ENCODE results near the gene RNF41.
"Not testable (repeated sequence)": the region's sequence is repeated elsewhere in the genome, so short reads cannot be mapped to it uniquely, and the experiment has no call there.

The RNF41 gene

DNA sequence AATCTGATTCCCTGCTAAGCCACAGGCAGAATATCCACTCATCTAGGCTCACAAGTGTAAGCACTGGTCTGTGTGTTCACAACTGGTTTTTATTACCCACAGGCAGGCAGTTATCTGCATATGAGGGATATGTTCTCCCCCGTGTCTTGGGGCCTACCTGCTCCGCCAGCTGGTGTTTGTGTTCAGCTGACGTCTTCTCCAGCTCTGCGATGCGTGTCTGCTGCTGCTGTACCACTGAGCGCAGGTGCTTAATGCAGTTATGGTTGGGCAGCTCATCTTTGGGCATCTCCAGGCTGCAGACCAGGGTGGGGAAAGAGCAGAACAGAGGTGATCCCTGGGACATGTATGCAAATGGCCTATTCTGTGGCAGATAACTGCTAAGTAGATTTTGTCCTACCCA is 13.7 kb downstream of the RNF41 start:
- DNase-seq (ENCODE audit: low read depth), result no peak

DNA sequence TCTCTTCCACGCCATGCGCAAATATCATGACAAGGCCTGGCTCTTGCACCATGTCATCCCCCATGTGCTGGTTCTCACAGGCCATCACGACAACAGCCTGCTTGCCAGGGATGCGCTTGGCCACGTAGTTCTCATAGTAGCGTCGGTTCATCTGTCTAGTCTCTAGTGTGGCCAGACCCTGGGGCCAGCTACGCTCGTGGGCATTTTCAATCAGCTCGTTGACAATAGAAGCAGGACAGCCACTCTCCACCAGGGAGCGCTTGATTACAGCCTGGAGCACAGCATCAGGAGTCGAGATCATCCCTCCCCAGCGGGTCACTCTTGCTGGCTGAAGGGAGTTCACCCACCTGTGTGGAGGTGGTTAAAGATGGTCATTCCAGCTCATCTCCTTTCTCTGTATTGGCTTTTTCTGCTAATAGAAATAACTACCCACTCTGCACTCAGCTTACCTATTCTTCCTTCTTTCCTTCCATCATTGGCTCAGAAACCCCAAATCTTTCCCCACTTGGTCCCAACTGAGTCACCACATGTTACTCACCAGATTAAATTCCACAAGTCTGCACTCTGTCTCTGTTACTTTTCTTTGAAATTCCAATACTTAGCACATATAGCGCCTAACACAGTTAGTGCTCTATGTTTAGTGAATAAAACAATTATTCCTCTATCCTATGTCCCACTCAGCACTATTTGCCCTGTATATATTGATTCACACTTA is 15.1 kb downstream of the RNF41 start:
- no peak for DNase-seq (ENCODE audit: low read depth)

DNA sequence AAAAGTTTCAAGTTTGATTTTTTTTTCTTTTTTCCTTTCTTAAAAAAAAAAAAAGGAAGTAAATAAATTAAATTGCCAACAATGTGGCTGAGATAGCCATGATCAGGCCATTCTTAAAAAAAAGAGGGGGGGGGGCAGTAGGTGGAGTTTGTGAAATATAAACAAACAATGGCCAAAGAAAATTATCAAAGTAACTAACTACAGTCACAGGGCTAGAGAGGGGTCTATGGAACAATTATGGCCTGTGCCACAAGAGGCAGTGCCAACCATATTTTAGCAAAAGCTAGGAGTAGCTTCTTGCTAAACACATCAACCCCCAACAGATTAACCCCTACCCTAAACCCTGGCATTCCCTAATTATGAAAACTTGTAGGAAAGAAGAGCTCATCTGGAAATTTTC is 16.3 kb downstream of the RNF41 start:
- DNase-seq (ENCODE audit: low read depth), result no peak

DNA sequence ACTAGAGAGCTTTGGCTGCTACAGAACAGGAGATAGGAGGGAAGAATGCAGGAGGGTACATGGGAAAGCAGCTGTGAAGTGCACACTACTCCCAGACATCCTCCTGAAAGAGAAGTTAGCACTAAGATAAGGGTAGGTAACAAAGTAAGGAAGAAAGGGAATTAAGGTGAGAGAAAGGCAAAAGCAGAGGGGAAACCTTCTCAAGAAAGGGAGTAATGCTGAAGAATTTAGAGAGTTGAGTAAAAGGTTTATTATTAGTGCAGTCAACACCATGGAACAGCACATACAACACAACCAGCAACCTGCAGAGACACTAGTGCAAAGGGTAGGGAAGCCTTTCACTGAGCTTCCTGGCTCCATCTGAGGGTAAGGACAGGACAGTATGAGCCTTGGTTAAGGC is 17.4 kb downstream of the RNF41 start:
- no peak for DNase-seq (ENCODE audit: low read depth)

DNA sequence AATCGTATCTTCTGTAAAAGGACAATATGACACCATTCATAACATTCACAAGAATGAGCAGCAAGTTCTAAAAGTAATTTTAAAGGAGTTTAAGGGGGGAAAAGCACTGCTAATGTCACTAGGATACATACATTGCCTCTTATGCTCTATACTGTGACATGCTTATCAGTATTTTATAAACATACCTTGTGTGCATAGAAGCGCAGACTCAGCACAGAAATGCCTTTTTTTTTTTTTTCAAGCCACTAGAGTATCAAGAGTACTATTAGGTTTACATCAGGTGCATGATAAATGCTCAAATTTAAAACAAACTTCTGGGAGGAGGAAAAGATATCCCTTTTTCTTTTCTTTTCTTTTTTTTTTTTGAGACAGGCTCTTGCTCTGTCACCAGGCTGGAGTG is 18.9 kb downstream of the RNF41 start:
- DNase-seq (ENCODE audit: low read depth), result no peak

DNA sequence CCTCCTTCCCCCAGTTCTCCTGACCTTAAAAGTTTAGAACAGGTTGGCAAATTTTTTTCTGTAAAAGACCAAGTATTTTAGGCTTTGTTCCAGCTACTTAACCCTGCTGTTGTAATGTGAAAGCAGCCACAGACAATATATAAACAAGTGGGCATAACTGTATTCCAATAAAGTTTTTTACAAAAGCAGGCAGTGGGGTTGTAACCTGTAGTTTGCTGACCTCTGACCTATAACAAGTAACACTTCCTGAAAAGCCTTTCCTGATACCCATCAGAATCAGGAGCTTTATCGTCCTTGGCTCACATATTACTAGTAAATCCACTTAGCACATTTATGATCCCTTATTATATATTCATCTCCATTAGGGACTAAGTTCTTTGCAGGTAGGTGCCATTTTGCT is 19.4 kb downstream of the RNF41 start:
- DNase-seq (ENCODE audit: low read depth), result no peak

DNA sequence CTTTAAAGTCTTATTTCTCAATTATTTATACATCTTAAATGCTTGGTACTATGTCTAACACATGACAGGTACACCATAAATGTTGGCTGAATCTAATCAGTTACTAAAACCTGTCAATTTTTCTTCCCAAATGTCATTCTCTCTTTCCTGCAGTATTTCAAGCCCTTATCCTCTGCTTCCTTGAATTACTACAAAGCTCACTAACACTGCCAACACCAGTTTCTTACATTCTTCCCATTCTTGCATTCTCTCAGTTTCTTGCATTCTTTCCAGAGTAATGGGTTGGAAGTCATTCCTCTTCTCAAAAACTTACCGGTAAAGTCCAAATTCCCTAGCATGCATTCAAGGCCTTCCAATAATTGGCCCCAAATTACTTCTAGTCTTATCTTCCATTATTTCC is 22.9 kb downstream of the RNF41 start:
- no peak for DNase-seq (ENCODE audit: low read depth)

DNA sequence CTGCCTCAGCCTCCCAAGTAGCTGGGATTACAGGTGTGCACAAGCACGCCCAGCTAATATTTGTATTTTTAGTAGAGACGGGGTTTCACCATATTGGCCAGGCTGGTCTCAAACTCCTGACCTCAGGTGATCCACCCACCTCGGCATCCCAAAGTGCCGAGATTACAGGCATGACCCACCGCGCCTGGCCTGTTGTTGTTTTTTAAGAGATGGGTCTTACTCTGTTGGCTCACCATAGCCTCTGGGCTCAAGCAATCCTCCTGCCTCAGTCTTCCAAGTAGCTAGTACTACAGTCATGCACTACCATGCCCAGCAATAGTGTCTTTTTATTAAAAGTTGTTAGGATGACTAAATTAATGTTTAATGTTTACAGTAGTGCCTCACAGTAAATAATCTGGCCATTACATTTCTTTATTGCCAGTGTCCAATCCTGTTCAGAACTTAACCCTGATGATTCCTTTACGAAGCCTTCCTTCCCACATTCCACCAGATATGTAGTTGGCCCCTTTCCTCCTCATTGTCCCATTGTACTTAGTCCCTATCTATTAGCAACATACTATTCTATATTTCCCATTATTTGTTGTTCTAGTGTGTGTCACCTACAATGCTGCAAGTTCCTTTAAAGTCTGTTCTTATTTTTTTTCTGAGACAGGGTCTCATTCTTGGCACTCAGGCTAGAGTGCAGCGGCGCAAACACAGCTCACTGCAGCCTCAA is 23.6 kb downstream of the RNF41 start:
- no peak for DNase-seq (ENCODE audit: low read depth)

DNA sequence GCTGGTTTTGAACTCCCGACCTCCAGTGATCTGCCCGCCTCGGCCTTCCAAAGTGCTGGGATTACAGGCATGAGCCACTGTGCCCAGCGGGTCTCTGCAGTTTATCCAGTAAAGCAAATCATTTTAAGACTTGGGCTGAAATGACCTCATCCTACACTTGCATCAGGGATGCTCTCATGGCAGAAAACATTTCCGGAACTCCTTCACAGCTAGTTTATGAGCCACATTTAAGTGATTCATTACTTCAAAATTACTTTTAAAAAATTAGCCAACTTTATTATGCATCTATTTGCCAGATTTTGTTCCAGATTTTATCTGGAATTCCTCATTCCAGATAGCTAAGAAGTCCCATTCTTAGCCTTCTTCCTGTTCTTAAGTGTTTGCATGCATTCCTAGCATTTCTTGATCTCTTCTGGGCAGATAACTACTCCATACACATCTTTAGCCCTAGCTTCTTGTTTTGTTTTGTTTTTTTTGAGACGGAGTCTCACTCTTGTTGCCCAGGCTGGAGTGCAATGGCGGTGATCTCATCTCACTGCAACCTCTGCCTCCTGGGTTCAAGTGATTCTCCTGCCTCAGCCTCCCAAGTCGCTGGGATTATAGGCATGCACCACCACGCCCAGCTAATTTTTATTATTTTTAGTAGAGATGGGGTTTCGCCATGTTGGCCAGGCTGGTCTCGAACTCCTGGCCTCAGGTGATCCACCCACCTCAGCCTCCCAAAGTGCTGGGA is 24.7 kb downstream of the RNF41 start:
- not testable (repeated sequence) for DNase-seq (ENCODE audit: low read depth)

DNA sequence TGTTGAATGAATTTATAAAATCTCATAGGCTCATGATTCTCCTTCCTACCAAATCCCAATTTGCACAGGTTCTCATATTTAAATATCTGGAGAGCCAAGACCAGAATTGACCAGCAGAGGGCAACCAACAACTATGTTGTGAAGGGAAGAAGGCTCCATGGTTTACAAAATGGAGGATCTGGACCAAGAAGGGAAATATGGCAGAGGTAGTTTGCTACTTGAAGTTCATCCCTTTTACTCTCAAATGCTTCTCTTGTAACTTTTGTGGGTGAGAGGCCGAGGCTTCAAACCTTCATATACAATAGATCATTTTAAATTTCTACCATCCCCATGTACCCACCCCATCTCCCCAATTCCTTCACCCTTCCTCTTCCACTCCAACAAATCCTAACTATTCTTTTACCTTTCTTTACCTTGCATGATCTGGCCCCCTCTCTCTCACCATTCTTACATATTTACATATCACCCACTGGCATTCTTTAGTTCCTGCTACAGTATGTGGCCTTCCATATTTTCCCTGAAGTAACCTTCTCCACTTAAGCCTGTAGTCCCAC is 28.6 kb downstream of the RNF41 start:
- peak; percentile 69 for DNase-seq (ENCODE audit: low read depth)

DNA sequence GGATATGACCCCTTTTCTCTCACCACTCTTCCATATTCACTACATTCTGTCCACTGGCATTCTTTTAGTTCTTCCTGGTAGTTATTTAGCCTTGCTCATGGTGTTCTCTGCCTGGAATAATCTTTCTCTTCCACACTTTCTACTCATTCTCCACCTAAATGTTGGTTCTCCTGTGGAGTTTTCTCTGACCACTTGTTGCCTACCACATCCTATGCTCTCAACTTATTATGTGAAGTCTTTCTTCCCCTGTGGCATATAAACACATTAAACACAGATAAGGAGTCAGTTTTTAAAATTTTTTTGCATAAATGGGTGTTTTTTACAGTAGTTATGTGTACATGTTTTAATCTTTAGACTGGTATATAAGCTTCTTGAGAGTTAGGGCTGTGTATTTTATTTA is 29.1 kb downstream of the RNF41 start:
- no peak for DNase-seq (ENCODE audit: low read depth)

DNA sequence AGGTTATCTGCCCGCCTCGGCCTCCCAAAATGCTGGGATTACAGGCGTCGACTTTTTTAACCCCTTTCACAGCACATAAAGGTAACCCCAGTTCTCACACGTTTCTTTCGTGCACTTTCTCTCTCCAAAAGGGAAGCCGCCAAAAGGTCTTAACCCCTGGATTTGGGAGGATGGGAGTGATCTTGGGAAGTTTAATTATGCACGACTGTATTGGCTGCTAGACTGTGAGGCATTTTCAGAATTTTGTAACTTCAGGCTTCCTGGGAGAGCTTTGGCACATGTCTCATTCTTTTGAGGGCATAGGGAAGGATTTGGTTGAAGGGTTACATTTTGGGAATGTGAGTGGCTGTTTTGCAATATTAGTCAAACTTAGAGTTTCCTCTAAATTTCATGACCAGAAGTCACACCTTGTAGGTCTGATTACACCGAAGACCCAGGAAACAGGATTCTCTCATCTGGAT is 31.0 kb downstream of the RNF41 start:
- DNase-seq (ENCODE audit: low read depth), result no peak

DNA sequence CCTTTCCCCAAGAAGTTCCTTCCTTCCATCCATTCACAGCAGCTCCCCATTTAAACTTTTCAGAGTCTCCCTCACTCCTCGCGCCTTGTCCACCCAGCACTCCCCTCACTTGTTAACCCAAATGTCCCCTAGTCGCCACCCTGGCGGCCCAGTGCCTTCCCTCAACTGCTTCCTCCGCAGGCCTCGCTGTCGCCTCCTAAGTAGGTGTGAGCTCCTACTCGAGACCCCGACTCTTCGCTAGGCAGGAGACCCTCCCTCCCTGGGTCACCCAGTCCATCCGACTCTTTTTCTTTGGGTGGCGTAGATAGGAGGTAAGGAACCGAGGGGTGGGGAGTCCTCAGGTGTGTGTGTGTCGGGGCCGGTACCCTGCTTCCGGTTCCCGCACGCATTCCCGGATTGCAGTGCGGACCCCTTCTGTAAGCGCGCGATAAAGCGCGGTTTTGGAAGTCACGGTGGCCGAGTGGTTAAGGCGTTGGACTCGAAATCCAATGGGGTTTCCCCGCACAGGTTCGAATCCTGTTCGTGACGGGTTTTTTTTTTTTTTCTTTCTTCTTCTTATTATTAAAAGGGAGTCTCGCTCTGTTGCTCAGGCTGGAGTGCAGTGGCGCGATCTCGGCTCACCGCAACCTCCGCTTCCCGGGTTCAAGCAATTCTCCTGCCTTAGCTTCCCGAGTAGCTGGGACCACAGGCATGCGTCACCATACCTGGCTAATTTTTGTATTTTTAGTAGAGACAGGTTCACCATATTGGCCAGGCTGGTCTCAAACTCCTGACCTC is 31.6 kb downstream of the RNF41 start:
- DNase-seq (ENCODE audit: low read depth), result peak; percentile 68

DNA sequence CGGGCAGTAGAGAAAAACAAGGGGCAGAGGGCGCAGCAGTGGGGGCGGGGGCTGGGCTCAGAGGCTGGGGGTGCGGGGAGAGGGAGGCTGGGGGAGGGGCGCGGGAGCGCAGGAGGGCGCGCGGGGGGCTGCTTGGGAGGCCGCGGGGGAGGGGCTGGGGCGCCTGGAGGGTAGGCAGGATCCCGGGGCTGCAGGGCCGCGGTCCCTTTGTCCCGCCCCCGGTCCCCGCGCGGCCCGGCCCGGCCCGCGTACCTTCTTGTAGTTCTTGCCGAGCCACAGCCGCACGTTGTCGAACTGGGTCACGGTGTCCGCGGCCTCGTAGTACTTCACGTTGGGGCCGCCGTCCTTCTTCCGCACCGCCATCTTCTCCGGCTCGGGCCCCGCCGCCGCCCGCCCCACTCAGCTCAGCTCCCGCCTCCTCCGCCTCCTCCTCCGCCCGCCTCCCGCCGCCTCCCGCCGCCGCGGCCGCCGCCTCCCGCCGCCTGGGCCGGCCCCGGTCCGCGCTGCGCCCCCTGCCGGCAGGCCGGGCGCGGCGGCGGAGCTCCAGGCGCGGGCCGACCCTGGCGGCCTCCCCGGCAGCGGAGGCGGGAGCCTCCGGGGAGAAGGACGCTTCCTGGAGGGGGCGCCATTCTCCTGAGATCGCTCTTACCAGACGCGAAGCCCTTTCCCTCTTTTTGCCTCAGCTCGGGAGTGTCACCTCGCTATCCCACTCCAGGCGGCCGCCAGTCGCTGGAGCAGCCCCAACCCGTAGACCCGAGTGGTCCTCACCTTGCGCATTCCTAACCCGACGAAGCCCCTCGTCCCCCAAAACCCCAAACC is 32.4 kb downstream of the RNF41 start, which contains the start of gene SMARCC2:
SMARCC2 (minus strand) TSS at position 385 of the 819 bp plus-strand sequence; CDS start at position 363, 22 bp downstream.
- peak; percentile 77 for DNase-seq (ENCODE audit: low read depth)

DNA sequence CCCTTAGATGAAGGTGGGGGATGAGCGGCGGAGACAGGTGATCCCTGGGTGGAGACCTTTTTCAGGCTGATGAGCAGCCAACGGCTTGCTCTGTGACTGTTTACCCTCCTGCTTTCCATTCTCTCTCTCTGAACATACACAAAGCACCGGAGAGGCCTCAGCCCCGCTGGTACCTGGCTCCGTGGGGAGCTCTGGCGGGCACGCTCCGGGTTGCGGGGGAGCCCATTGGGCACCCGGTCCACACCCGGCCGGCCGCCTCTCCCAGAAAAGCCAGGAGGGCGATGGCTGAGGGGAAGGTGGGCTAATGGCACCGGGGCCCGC is 33.0 kb downstream of the RNF41 start:
- DNase-seq (ENCODE audit: low read depth), result no peak

DNA sequence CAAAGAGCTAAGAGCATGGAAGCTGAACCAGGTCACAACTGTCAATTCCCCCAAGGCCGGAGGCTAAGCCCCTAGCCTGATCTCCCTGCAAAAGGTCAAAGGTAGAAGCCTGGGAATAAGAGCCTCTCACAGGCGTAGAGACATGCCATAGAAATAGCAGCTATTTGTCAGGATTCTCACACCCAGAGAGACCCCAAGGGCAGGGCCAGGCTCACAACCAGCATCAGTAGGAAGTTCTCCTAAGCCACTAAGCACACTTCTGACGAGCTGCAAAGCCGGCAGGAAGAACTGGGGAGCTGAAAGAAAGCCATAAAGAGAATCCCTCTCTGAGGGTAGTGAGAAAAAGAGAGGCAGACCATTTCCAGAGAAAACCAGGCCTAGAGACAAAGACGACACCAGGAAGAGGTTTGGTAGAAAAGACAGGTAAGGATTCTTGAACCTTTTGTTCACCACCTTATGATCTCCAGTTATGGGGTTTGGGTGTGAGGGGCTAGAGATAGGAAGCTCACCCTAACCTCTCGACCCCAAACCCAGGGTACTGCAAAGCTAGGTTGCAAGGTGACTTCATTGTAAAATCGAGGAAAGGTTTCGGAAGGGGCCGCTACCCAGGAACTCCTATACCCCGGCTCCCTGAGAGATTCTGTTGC is 33.5 kb downstream of the RNF41 start:
- no peak for DNase-seq (ENCODE audit: low read depth)

DNA sequence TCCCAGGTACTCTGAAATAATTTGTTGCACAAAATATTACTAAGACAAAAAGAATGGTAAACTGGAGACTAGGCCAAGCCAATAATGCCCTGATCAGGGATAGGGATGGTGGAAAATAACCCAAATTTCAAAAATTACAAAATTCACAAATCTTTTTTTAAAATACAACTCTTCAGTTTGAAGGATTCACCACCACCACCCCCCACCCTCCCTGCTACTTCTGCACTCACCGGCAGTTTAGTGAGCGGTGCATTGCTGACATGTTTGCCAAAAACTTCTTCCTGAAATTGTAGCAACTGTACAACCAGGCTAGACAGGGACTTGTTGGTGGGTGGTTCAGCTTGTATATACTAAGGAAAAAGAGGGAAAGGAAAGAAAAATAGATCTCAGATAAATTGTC is 34.8 kb downstream of the RNF41 start:
- DNase-seq (ENCODE audit: low read depth), result no peak

DNA sequence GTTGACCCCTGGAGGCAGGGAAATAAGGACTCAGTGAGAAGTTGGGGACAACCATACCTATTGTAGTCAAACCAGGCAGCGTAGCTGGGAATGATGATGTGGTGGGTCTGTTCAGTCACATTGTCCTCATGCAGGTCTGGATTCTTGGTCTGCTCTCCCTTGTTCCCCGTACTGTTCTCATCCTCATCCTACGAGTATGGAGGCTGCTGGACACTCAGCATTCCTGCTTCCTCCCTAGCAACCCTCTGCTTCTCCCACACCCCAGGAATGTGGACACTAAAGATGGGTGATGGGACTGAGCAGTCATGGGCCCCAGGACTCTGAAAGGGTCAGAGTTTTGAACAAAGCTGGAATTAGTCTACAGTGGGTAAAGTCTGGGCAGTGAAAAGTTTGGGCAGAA is 43.4 kb downstream of the RNF41 start:
- no peak for DNase-seq (ENCODE audit: low read depth)

DNA sequence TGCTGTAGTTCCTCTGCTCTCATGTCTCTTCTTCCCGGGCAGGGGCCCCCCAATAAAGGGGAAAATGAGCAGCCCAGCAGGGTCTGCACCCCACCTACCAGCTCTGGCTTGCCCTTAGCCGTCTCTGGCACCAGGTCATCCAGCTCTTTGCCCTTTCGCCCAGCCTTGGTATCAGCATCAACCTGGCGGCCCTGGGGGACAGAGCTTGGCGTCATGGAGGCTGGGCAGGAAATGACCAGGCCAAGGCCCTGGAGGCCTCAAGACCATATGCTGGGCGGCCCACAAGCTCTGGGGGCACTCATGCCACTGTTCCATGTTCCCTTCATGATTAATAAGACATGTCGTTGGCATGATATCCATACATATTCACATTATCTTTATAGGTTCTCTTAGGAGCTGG is 48.9 kb downstream of the RNF41 start:
- DNase-seq (ENCODE audit: low read depth), result no peak

DNA sequence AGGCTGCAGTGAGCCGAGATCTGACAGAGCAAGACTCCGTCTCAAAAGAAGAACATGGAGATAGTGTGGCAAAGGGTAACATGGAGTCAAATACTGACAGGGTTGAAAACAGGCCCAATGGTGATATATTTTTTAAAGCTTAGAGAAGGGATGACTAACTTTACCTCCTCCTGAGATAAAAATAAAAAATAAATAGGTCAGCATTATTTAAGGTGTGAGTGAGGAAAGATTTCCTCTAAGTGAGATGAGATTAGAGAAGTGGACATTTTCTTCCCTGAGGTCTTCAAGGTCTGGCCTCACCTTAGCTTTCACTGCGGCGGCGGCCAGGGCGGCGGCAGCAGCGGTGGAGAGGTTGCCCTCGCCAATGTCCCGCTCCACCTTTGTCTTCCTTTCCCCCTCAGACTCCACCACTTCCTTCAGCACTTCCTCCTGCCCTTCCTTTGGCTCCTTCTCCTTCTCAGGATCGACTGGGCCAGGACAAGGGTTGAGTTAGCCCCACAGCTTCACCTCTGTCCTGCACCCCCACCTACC is 52.4 kb downstream of the RNF41 start:
- DNase-seq (ENCODE audit: low read depth), result no peak
